GM23248 (cell line): ENCODE measurements around the gene TFEC.
"Not testable (repeated sequence)": the region's sequence is repeated elsewhere in the genome, so short reads cannot be mapped to it uniquely, and the experiment has no call there.

Source experiments
- EZH2 ChIP-seq: fragments of 200-600 bp; sonication (generic); IDR thresholded peaks from 2 replicates; pipeline ENCODE4 v1.6.1; 2018; ENCODE audit warnings: antibody characterized with exemption, mild to moderate bottlenecking; ENCODE audit not compliant: insufficient read depth, poor library complexity, severe bottlenecking
- EZH2phosphoT487 ChIP-seq: fragments of 200-600 bp; sonication (generic); IDR thresholded peaks from 2 replicates; pipeline ENCODE4 v1.6.1; 2018; ENCODE audit warnings: antibody characterized with exemption, moderate library complexity, mild to moderate bottlenecking, low read depth; ENCODE audit not compliant: insufficient read depth

GRCh38 chr7:115929736-115930135 lies 100.8 kb downstream of the TFEC start:
- not testable (repeated sequence) for TF ChIP-seq EZH2phosphoT487, EZH2
